Activated CD4-positive, alpha-beta T cell treated with anti-CD3 and anti-CD28 coated beads for 36 hours (primary cell): ENCODE results near the gene AGT. TPM values are rescaled to one million over a fixed set of nuclear protein-coding genes. Genes with fewer than 3 reads are reported as not detected.
"Not testable (repeated sequence)": the region's sequence is repeated elsewhere in the genome, so short reads cannot be mapped to it uniquely, and the experiment has no call there.

Experiments
- ATAC-seq: fragments of 200-7000 bp; cut with Tn5 transposase; one replicate; pipeline ENCODE4 v1.10.0; 2021; ENCODE audit warnings: mild to moderate bottlenecking, moderate library complexity
- CTCF ChIA-PET: fragments of 350-600 bp; sonication (Branson Sonifier 250); formaldehyde crosslinking; loops from one replicate; lab custom pipeline; 2021; ENCODE audit warnings: antibody characterized with exemption; lab: Charles Lee
- POLR2A ChIA-PET: fragments of 350-600 bp; sonication (Branson Sonifier 250); formaldehyde crosslinking; loops from one replicate; lab custom pipeline; 2021; ENCODE audit warnings: antibody characterized with exemption, inconsistent platforms; lab: Charles Lee
- DNase-seq: peaks from one replicate; pipeline ENCODE4 v3.0.0-alpha.2; 2020
- H3K27ac Mint-ChIP-seq: one replicate; pipeline ENCODE4 v1.8.0; 2021; ENCODE audit warnings: mixed read lengths
- H3K27me3 Mint-ChIP-seq: one replicate; pipeline ENCODE4 v1.8.0; 2021; ENCODE audit warnings: mixed read lengths
- H3K36me3 Mint-ChIP-seq: one replicate; pipeline ENCODE4 v1.8.0; 2021; ENCODE audit warnings: low read depth, mixed read lengths
- H3K4me1 Mint-ChIP-seq: one replicate; pipeline ENCODE4 v1.8.0; 2021; ENCODE audit warnings: mixed read lengths
- H3K4me3 Mint-ChIP-seq: one replicate; pipeline ENCODE4 v1.8.0; 2021; ENCODE audit warnings: mild to moderate bottlenecking, moderate library complexity, mixed read lengths
- H3K9me3 Mint-ChIP-seq: one replicate; pipeline ENCODE4 v1.8.0; 2021; ENCODE audit warnings: low read depth, mixed read lengths
- intact Hi-C, 2 experiments: fragments of 100-400 bp; cut with DNase I in 1 of 2; cut with micrococcal nuclease in 1 of 2; formaldehyde crosslinking; loops; one replicate each; pipeline versions ENCODE4 v1.14.2 to v1.15.1; 2022 to 2024; cut with DNase I, micrococcal nuclease
- total RNA-seq, 2 experiments: library from RNA; stranded (reverse); gene quantifications; one replicate each; pipeline ENCODE4 v1.2.3, GENCODE V29; 2021

Gene AGT
- total RNA-seq, 2 experiments from 2014 or later: not detected

DNA sequence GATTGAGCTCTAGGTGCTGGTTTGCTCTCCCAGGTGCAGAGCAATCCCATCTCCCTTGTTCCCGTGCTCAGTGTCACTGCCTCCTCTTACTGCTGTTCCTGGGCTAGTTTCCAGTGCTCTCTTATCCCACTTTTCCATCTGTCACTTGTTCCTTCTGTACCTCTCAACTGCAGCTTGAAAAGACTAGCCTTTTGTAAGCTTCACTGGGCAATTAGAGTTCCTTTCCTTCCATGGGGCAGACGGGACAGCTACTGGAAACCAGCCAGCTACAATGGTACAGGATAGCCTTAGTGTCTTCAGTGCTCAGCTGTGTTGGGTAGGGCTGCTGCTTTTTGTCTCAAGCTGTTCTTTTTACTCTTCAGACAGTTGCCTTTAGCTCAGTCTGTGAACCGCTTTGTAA lies 31.6 kb downstream of the AGT start:
- CTCF ChIA-PET: no interaction called here
- Mint-ChIP-seq H3K4me3 (no peak overlapping the region), H3K9me3 (no peaks in the 10 kb centered on the region), H3K36me3 (peaks cover 41% of the 10 kb centered on the region), H3K27me3 (no peaks in the 10 kb centered on the region), H3K27ac (no peak overlapping the region), H3K4me1 (no peaks in the 10 kb centered on the region)
- intact Hi-C loops: no loop called here
- no peak for ATAC-seq
- POLR2A ChIA-PET: no interaction called here
- no peak for DNase-seq

DNA sequence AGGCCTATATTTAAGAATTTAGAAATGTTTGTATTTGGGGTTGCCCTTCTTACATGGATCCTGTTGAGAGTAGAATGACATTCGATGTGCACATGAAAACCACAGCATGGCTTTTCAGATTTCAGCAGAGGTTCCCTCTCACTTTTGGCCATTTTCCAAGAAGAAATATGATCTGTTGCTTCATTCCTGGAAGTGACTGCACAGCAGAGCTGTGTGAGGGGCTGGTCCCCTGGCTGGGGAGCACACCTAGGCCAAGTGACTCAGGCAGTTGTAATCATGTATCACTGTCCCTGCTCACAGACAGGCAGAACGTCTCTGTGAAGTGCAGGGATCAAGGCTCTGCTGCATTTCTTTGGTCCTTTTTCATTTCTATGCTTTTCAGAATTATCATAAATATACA lies 32.3 kb downstream of the AGT start:
- Mint-ChIP-seq H3K9me3 (no peaks in the 10 kb centered on the region), H3K27ac (no peak overlapping the region), H3K4me1 (no peaks in the 10 kb centered on the region), H3K36me3 (peaks cover 43% of the 10 kb centered on the region), H3K4me3 (no peak overlapping the region), H3K27me3 (no peaks in the 10 kb centered on the region)
- ATAC-seq: peak; percentile 83
- peak; percentile 12 for DNase-seq
- POLR2A ChIA-PET: interaction anchor here (0.6 kb wide), 1 partner anchor 31 kb away, joined by 3 read pairs; no protein-coding TSS in a partner anchor
- intact Hi-C loops: no loop called here
- CTCF ChIA-PET: no interaction called here

DNA sequence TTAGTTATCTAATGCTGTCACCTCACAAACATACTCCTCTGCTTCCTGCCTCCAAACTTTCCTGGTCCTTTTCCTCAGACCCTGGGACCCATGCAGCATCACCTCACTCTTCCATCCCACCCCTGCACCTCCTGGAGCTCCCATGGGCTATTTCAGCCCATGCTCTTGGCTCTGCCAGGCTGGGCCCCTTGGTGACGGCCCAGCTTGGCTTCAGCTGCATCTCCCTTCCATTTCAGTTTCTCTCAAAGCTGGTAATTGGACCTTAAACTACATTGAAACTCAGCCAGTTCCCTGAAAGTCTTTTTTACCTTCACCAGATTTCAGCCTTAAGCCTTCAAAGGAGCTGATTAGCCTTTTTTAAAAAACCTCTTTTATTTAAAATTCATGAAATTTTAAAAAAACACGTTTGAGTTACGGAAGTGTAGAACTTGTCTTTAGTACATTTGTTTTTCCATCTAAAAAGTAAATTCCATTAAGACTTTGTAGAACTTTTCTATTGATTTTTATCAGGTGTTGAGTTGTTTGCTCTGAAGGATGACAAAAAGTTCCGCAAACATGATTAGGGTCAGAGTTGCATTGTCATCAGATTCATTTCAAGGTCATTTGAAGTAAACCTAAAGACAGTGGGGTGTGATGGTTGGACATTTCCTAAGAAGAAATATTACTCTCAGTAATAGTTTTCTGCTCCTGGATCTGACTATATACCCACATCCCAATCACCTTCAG lies 33.5 kb downstream of the AGT start:
- peaks cover 47% of the 10 kb centered on the region for H3K36me3 Mint-ChIP-seq
- intact Hi-C loops: no loop called here
- CTCF ChIA-PET: interaction anchor here (0.5 kb wide), 1 partner anchor 848 kb away, joined by 3 read pairs; no protein-coding TSS in a partner anchor

DNA sequence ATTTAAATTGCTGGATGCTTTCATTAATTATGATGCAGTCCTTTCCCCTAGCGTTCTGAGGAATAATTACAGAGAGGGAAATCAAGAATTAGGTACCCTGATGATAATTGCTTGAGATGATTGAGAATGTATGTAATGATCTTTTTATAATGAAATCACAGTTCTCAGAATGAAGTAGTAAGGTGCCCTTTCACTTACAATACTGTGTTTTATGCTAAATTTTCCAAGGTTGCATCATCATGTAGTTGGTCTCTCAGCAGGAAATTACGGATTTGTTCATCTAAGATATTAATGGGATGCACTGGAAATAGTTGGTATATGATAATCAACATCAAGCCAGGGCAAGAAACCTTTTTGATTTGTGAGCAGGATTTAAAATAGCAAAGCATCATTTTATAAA lies 34.1 kb downstream of the AGT start:
- CTCF ChIA-PET: no interaction called here
- ATAC-seq (no peak), DNase-seq (no peak)
- POLR2A ChIA-PET: no interaction called here
- H3K4me1 Mint-ChIP-seq: no peaks in the 10 kb centered on the region
- intact Hi-C loops: no loop called here
- no peak overlapping the region for H3K4me3 Mint-ChIP-seq
- H3K9me3 Mint-ChIP-seq: no peaks in the 10 kb centered on the region
- H3K27ac Mint-ChIP-seq: no peak overlapping the region
- peaks cover 45% of the 10 kb centered on the region for H3K36me3 Mint-ChIP-seq
- H3K27me3 Mint-ChIP-seq: no peaks in the 10 kb centered on the region

More for the DNA sequence above, 33.5 kb downstream of the AGT start:
- POLR2A ChIA-PET: no interaction called here
- Mint-ChIP-seq H3K4me1 (no peaks in the 10 kb centered on the region), H3K27me3 (no peaks in the 10 kb centered on the region), H3K9me3 (no peaks in the 10 kb centered on the region), H3K4me3 (no peak overlapping the region), H3K27ac (no peak overlapping the region)
- DNase-seq (no peak), ATAC-seq (no peak)

DNA sequence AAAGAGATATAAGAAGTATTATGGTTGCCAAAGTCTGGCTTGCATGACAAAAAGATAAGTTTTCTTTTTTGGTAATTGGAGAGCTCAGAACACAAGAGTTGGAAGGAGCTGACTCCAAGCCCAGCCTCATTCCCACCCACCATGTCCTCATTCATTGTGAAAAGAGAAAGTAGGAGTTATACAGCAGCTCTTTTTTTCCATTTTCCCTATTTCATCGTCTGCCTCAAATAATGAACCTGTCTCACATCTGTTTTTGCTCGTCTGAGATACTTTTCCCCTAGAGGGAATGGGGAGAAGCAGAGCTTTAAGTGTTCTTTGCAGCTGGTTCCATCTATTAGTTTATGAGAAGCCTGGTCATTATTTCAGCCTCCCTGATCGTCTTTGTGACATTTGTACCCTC lies 34.7 kb downstream of the AGT start:
- ChIA-PET POLR2A (no interaction called here), CTCF (no interaction called here)
- Mint-ChIP-seq H3K4me3 (no peak overlapping the region), H3K27me3 (no peaks in the 10 kb centered on the region), H3K4me1 (no peaks in the 10 kb centered on the region), H3K27ac (no peak overlapping the region), H3K9me3 (no peaks in the 10 kb centered on the region), H3K36me3 (peaks cover 44% of the 10 kb centered on the region)
- ATAC-seq: no peak
- DNase-seq: no peak
- intact Hi-C loops: no loop called here

DNA sequence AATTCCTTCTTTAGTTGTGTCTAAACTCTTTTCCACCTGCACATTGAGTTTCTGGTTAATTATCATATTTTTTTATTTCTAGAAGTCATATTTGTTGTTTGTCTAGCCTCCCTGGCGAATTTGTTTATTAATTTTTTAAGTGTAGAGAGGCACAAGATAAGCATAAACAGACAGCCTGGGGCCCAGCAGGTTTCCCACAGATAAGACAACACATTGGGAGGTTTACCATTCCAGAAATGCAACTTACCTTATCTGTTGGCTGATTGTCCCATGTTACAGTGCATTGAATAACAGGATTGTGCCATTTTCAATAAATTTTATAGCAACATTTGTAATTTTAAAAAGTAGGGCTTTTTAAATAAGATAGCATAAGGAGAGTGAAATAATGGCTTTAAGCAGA lies 36.7 kb downstream of the AGT start:
- no peaks in the 10 kb centered on the region for H3K27me3 Mint-ChIP-seq
- H3K9me3 Mint-ChIP-seq: no peaks in the 10 kb centered on the region
- H3K36me3 Mint-ChIP-seq: peaks cover 43% of the 10 kb centered on the region
- ChIA-PET CTCF (no interaction called here), POLR2A (no interaction called here)
- no peaks in the 10 kb centered on the region for H3K4me1 Mint-ChIP-seq
- DNase-seq: no peak
- intact Hi-C loops: no loop called here
- ATAC-seq: no peak
- H3K4me3 Mint-ChIP-seq: no peak overlapping the region
- H3K27ac Mint-ChIP-seq: no peak overlapping the region

DNA sequence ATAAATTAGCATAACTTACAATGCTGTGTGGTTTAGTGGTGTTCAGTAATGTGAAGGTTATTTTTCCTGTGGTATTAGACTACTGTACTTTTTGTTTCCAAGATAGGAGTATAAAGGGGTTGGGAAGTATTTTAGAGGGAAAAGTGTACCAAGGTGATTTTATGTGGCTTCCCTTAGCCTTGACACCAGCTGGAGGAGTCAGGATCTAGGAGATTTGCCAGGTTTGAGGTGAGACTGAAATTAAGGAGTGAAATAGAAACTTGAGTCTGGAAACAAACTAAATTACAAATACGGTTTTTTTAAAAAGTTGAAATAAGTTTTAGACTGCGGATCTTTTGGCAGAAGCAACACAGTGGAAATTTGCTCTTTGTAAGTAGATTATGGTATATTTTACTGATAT lies 39.3 kb downstream of the AGT start:
- Mint-ChIP-seq H3K4me1 (no peaks in the 10 kb centered on the region), H3K36me3 (peaks cover 43% of the 10 kb centered on the region), H3K27me3 (no peaks in the 10 kb centered on the region), H3K27ac (no peak overlapping the region), H3K4me3 (no peak overlapping the region), H3K9me3 (no peaks in the 10 kb centered on the region)
- POLR2A ChIA-PET: no interaction called here
- CTCF ChIA-PET: no interaction called here
- intact Hi-C loops: no loop called here
- DNase-seq (no peak), ATAC-seq (no peak)

DNA sequence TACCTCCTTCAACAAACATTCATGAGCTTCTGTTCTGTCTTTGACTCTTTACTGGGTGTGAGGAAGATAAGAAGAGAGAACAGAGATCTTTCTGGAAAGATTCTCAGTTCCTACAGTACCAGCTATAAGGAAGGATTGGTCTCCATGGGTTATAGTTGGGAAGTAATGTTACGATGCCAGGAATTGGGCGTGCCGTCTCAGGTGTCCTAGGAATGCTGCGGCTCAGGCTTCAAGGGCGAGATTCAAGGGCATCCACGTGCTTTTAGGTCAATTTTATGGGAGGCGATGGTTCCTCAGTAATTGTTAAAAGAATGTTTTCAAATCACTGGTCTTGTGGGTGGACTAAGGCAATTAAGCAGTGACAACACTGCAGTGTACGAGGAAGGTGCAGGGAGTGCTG lies 44.4 kb downstream of the AGT start:
- no peak overlapping the region for H3K4me3 Mint-ChIP-seq
- ChIA-PET POLR2A (no interaction called here), CTCF (no interaction called here)

DNA sequence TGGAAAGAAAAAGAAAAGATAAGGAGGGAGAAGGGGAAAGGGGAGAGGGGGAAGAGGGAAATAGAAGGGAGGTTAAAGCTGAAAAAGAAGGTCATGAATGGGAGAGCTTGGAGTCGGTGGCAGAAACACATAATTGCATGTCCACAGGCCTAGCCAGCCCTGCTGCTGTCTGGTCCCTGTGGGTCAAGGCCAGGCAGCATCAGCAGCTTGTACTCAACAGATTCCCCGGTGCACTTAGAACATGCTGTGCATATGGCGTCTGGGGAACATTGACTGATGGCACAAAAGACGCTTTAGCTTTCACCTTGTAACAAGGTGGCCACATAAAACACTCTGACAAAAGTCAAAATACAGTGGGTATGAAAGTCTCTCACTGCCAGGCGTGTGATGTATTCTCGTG lies 45.7 kb downstream of the AGT start:
- POLR2A ChIA-PET: no interaction called here
- no peak overlapping the region for H3K4me3 Mint-ChIP-seq
- CTCF ChIA-PET: no interaction called here
- no peaks in the 10 kb centered on the region for H3K9me3 Mint-ChIP-seq
- intact Hi-C loops: no loop called here
- no peak overlapping the region for H3K27ac Mint-ChIP-seq
- ATAC-seq (no peak), DNase-seq (no peak)
- no peaks in the 10 kb centered on the region for H3K27me3 Mint-ChIP-seq
- H3K4me1 Mint-ChIP-seq: no peaks in the 10 kb centered on the region
- H3K36me3 Mint-ChIP-seq: peaks cover 45% of the 10 kb centered on the region

More for the DNA sequence above, 44.4 kb downstream of the AGT start:
- Mint-ChIP-seq H3K36me3 (peaks cover 45% of the 10 kb centered on the region), H3K9me3 (no peaks in the 10 kb centered on the region), H3K4me1 (no peaks in the 10 kb centered on the region), H3K27ac (no peak overlapping the region), H3K27me3 (no peaks in the 10 kb centered on the region)
- intact Hi-C loops: no loop called here
- no peak for ATAC-seq
- DNase-seq: no peak

DNA sequence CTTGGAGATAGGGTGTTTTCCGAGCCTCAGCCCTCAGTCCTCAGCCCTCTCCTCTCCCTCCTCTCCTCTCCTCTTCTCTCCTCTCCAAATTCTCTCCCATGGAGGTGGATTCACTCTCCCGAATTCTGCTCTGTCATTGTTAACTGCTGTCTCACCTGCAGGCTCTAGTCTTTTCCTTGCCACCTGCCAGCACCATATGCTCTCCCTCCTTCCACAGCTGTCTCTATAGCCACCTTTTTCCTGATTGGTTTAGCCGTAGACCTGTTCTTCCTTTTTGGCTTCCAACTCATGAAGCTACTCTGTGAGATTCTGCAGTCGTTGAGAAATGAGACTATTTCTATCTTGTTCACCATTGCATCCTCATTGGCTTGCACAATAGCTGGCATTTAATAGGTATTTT lies 51.9 kb downstream of the AGT start:
- no peak overlapping the region for H3K27ac Mint-ChIP-seq
- intact Hi-C loops: no loop called here
- ChIA-PET CTCF (interaction anchor here (0.7 kb wide), 2 partner anchors 80 to 660 kb away, joined by 3 read pairs; no protein-coding TSS in a partner anchor), POLR2A (no interaction called here)
- DNase-seq: no peak
- H3K4me1 Mint-ChIP-seq: no peaks in the 10 kb centered on the region
- H3K9me3 Mint-ChIP-seq: no peaks in the 10 kb centered on the region
- peaks cover 39% of the 10 kb centered on the region for H3K36me3 Mint-ChIP-seq
- H3K4me3 Mint-ChIP-seq: no peak overlapping the region
- no peak for ATAC-seq
- H3K27me3 Mint-ChIP-seq: no peaks in the 10 kb centered on the region

DNA sequence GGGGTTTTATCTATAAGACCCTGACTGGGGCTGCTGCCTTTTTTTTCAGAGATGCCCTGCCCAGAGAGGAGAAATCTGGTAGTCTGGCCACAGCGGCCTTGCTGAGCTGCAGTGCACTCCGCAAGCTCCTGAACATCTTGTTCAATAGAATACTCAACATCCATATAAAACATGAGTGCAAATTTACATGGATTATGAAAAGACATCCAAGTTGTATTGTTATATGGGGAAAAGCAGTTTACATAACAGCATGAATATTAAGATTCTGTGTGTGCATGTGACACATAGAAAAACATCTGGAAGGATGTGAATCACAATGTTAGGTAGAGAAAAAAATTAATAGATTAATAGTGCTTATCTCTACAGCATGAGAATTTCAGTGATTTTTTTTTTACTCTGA lies 55.2 kb downstream of the AGT start:
- ATAC-seq: no peak
- H3K27me3 Mint-ChIP-seq: no peaks in the 10 kb centered on the region
- peaks cover 5% of the 10 kb centered on the region for H3K9me3 Mint-ChIP-seq
- no peak overlapping the region for H3K27ac Mint-ChIP-seq
- POLR2A ChIA-PET: no interaction called here
- no peak for DNase-seq
- intact Hi-C loops: no loop called here
- peaks cover 19% of the 10 kb centered on the region for H3K36me3 Mint-ChIP-seq
- H3K4me3 Mint-ChIP-seq: no peak overlapping the region
- CTCF ChIA-PET: no interaction called here
- H3K4me1 Mint-ChIP-seq: peaks cover 27% of the 10 kb centered on the region

DNA sequence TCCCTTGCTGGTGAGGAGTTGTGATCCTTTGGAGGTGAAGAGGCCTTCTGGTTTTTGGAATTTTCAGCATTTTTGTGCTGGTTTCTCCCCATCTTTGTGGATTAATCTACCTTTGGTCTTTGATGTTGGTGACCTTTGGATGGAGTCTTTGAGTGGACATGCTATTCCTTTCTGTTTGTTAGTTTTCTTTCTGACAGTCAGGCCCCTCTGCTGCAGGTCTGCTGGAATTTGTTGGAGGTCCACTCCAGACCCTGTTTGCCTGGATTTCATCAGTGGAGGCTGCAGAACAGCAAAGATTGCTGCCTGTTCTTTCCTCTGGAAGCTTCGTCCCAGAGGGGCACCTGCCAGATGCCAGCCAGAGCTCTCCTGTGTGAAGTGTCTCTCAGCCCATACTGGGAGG lies 55.8 kb downstream of the AGT start:
- POLR2A ChIA-PET: interaction anchor here (0.7 kb wide), 1 partner anchor 507 kb away, joined by 5 read pairs; no protein-coding TSS in a partner anchor
- DNase-seq, CTCF ChIA-PET: not testable (repeated sequence)

More for the DNA sequence above, 55.8 kb downstream of the AGT start:
- H3K27ac Mint-ChIP-seq, H3K27me3 Mint-ChIP-seq, H3K4me3 Mint-ChIP-seq, ATAC-seq, intact Hi-C loops, H3K9me3 Mint-ChIP-seq: not testable (repeated sequence)
- Mint-ChIP-seq H3K36me3 (peaks cover 19% of the 10 kb centered on the region), H3K4me1 (peaks cover 30% of the 10 kb centered on the region)
